HCT116 (cell line): Measurements from ENCODE around the gene LRFN4. TPM values are rescaled to one million over a fixed set of nuclear protein-coding genes. Genes with fewer than 3 reads are reported as not detected.

Experiments
- ATAC-seq: fragments of 200-7000 bp; cut with Tn5 transposase; 2 replicates; pipeline ENCODE4 v1.9.1; 2020; ENCODE audit warnings: mild to moderate bottlenecking, moderate library complexity
- BruUV-seq: library from RNA; stranded (reverse); fragments of 400-500 nt; replicated peaks from 2 replicates; lab custom pipeline; 2021; lab: Mats Ljungman, UMichigan
- CTCF ChIA-PET: fragments of 300-600 bp; sonication (Branson Sonifier 250); formaldehyde crosslinking; loops from one replicate; lab custom pipeline; 2021; ENCODE audit warnings: antibody characterized with exemption; lab: Charles Lee
- POLR2A ChIA-PET: fragments of 300-600, 350-600 bp; sonication (Branson Sonifier 250); formaldehyde crosslinking; loops from one replicate; lab custom pipeline; 2021; ENCODE audit warnings: antibody characterized with exemption; lab: Charles Lee
- RAD21 ChIA-PET, 2 experiments: fragments of 300-600 bp; sonication (Branson Sonifier 250); formaldehyde crosslinking; loops; one replicate each; lab custom pipeline; 2023; ENCODE audit warnings: low total read pairs in 2 of 2; ENCODE audit not compliant: uncharacterized antibody in 2 of 2, unreplicated experiment in 2 of 2, low non-redundant PET in 1 of 2; lab: Charles Lee
- DNase-seq: peaks from one replicate; pipeline ENCODE4 v3.0.0-alpha.2; 2010; ENCODE audit warnings: low read depth, low spot score
- H2AFZ ChIP-seq: fragments of 200-600 bp; shearing (Covaris generic), sonication (generic); 2 replicates; pipeline ENCODE4 v1.6.1; 2017; ENCODE audit warnings: low read depth, mixed run types, mixed read lengths, antibody characterized with exemption, low read length; ENCODE audit not compliant: poor library complexity, severe bottlenecking
- H3K27ac ChIP-seq: 2 replicates; pipeline ENCODE4 v1.5.1; 2012; ENCODE audit warnings: low read depth, low read length
- H3K27me3 ChIP-seq: fragments of 200-600 bp; sonication (generic); 2 replicates; pipeline ENCODE4 v1.6.1; 2016; ENCODE audit warnings: mixed run types, low read length, mixed read lengths; ENCODE audit not compliant: insufficient read depth
- H3K36me3 ChIP-seq, 2 experiments: fragments of 200-500 bp in 1 of 2; fragments of 200-600 bp in 1 of 2; sonication (Bioruptor generic) in 1 of 2; sonication (generic) in 1 of 2; 2 replicates each; pipeline versions ENCODE4 v1.5.1 to v1.6.1; 2014 to 2016; ENCODE audit warnings: low read length in 2 of 2, inconsistent platforms in 1 of 2, mixed read lengths in 1 of 2, mixed run types in 1 of 2; ENCODE audit not compliant: insufficient read depth in 2 of 2, control insufficient read depth in 1 of 2
- H3K4me1 ChIP-seq, 2 experiments: fragments of 200-600 bp in 1 of 2; sonication (generic) in 1 of 2; 2 replicates each; pipeline versions ENCODE4 v1.5.1 to v1.6.1; 2012 to 2017; ENCODE audit warnings: low read length in 2 of 2, inconsistent platforms in 1 of 2, mild to moderate bottlenecking in 1 of 2, mixed read lengths in 1 of 2, mixed run types in 1 of 2, moderate library complexity in 1 of 2; ENCODE audit not compliant: insufficient read depth in 2 of 2, control insufficient read depth in 1 of 2
- H3K4me2 ChIP-seq: fragments of 200-600 bp; sonication (generic); 2 replicates; pipeline ENCODE4 v1.6.1; 2017; ENCODE audit warnings: mixed run types, low read length, mixed read lengths
- H3K4me3 ChIP-seq, 2 experiments: fragments of 200-600 bp in 1 of 2; sonication (generic) in 1 of 2; replicated peaks in 1 of 2; 2 replicates each; pipeline ENCODE4 v1.5.1; 2011 to 2016; ENCODE audit warnings: low read length in 2 of 2, control low read depth in 1 of 2, low read depth in 1 of 2, mild to moderate bottlenecking in 1 of 2, mixed read lengths in 1 of 2, mixed run types in 1 of 2
- H3K79me2 ChIP-seq: fragments of 200-600 bp; sonication (generic); 2 replicates; pipeline ENCODE4 v1.6.1; 2017; ENCODE audit warnings: mild to moderate bottlenecking, mixed run types, low read length, moderate library complexity, mixed read lengths; ENCODE audit not compliant: insufficient read depth
- H3K9ac ChIP-seq: fragments of 200-600 bp; sonication (generic); 2 replicates; pipeline ENCODE4 v1.6.1; 2016; ENCODE audit warnings: low read length, mixed read lengths
- H3K9me2 ChIP-seq: fragments of 200-600 bp; sonication (generic), shearing (Covaris generic); 2 replicates; pipeline ENCODE4 v1.6.1; 2017; ENCODE audit warnings: mixed run types, mild to moderate bottlenecking, moderate library complexity; ENCODE audit not compliant: insufficient read depth
- H3K9me3 ChIP-seq, 2 experiments: fragments of 200-500 bp in 1 of 2; fragments of 200-600 bp in 1 of 2; sonication (Bioruptor generic) in 1 of 2; sonication (generic) in 1 of 2; 2 replicates each; pipeline ENCODE4 v1.6.1; 2014 to 2017; ENCODE audit warnings: low read length in 2 of 2, mixed read lengths in 2 of 2, inconsistent platforms in 1 of 2, low read depth in 1 of 2, mild to moderate bottlenecking in 1 of 2, mixed run types in 1 of 2, moderate library complexity in 1 of 2; ENCODE audit not compliant: control insufficient read depth in 1 of 2, insufficient read depth in 1 of 2
- H4K20me1 ChIP-seq: fragments of 200-600 bp; sonication (generic), shearing (Covaris generic); 2 replicates; pipeline ENCODE4 v1.6.1; 2017; ENCODE audit warnings: mixed run types, mild to moderate bottlenecking, moderate library complexity; ENCODE audit not compliant: insufficient read depth
- CTCF ChIP-seq, 3 experiments: fragments of 200-600 bp in 1 of 3; sonication (generic) in 1 of 3; IDR thresholded peaks in 2 of 3; conservative IDR thresholded peaks in 1 of 3; 2 replicates each; pipeline ENCODE4 v1.5.1; 2012 to 2017; ENCODE audit warnings: low read depth in 2 of 3, low read length in 2 of 3, antibody characterized with exemption in 1 of 3, borderline replicate concordance in 1 of 3, control low read depth in 1 of 3, mild to moderate bottlenecking in 1 of 3, mixed read lengths in 1 of 3, mixed run types in 1 of 3, moderate library complexity in 1 of 3; ENCODE audit not compliant: insufficient read depth in 1 of 3
- POLR2AphosphoS5 ChIP-seq: IDR thresholded peaks from 2 replicates; pipeline ENCODE4 v1.6.1; 2011; ENCODE audit warnings: mild to moderate bottlenecking, low read depth, low read length, moderate library complexity
- RAD21 ChIP-seq: IDR thresholded peaks from 2 replicates; pipeline ENCODE4 v1.6.1; 2012; ENCODE audit warnings: low read depth, mild to moderate bottlenecking
- TCF7L2 ChIP-seq: IDR thresholded peaks from 2 replicates; pipeline ENCODE4 v1.7.0; 2011; ENCODE audit warnings: borderline replicate concordance, inconsistent platforms; ENCODE audit not compliant: insufficient read depth, insufficient read length; ENCODE audit errors: extremely low read depth
- intact Hi-C: fragments of 100-400 bp; cut with micrococcal nuclease; formaldehyde crosslinking; loops from 2 replicates; pipeline ENCODE4 v1.10.0; 2022
- total RNA-seq: library from RNA; stranded (reverse); gene quantifications from one replicate; pipeline ENCODE4 v1.2.1, GENCODE V29; 2021; ENCODE audit not compliant: unreplicated experiment

LRFN4 gene
- total RNA-seq, 1 experiment from 2014 or later = 55.4 TPM

- H3K79me2 ChIP-seq = no peaks in the 10 kb centered on the region
- intact Hi-C loops = loop anchor here (1.0 to 10.0 kb wide), 3 partner anchors 72 to 189 kb away; partner anchors contain the start of genes PC and SYT12
- no peaks in the 10 kb centered on the region for H3K36me3 ChIP-seq
- H3K4me1 ChIP-seq = peaks cover 83% of the 10 kb centered on the region in 2 experiments
- TF ChIP-seq RAD21 = no peak
- TF ChIP-seq TCF7L2 = peak; percentile 1
- peak; percentile 27; the same call in 1 of the 2 replicates for TF ChIP-seq POLR2AphosphoS5
- peak in 2 of 3 experiments; percentile 80 to 85; a peak in 4 of 6 replicates for TF ChIP-seq CTCF (IDR thresholded peaks at IDR 0.05 in 2 of 3, conservative IDR thresholded peaks at IDR 0.05 in 1 of 3; ENCODE audit: borderline replicate concordance in 1 of 3, insufficient read depth in 1 of 3, low read depth in 2 of 3, low read length in 2 of 3)
- no peaks in the 10 kb centered on the region for H4K20me1 ChIP-seq
- peak overlapping the region; percentile 31 to 51 for H3K4me3 ChIP-seq
- peak overlapping the region; percentile 76 for H3K27ac ChIP-seq
- no peaks in the 10 kb centered on the region for H3K9me2 ChIP-seq
- CTCF ChIA-PET = interaction anchor here (0.7 to 3.5 kb wide), 14 partner anchors 9 to 206 kb away, joined by 3 to 17 read pairs (median 4); partner anchors contain the start of genes RBM4B and RCE1
- no peaks in the 10 kb centered on the region for H3K27me3 ChIP-seq
- ATAC-seq = peak; percentile 81
- peak overlapping the region; percentile 84 for H3K4me2 ChIP-seq
- H3K9ac ChIP-seq = peak overlapping the region; percentile 59
- RAD21 ChIA-PET = interaction anchor here in 1 of 2 experiments (1.5 kb wide), 2 partner anchors 27 to 92 kb away, joined by 3 to 4 read pairs; partner anchors contain the start of gene C11orf86
- no TSS peak for BruUV-seq
- H2AFZ ChIP-seq = peak overlapping the region; percentile 36
- H3K9me3 ChIP-seq = no peaks in the 10 kb centered on the region
- POLR2A ChIA-PET = interaction anchor here (1.0 to 1.4 kb wide), 5 partner anchors 8 to 403 kb away, joined by 3 to 7 read pairs (median 3); partner anchors contain the start of gene DPP3
- peak; percentile 68 for DNase-seq
These were observed 26.4 kb downstream of the LRFN4 start for GRCh38 chr11:66883016-66883965.
